Activated T-helper 2 cell treated with anti-CD3 and anti-CD28 coated beads, Interferon-gamma antibody, Interleukin-2, Interleukin-4, amounts not matched to agents 10 μg/mL and 5 μg/mL and 100 μg/mL, durations not matched to agents 14 hours and 24 hours and 36 hours (primary cell): Measurements from ENCODE around the gene RNPEP. TPM values are rescaled to one million over a fixed set of nuclear protein-coding genes. Genes with fewer than 3 reads are reported as not detected.
"Not testable (repeated sequence)": the region's sequence is repeated elsewhere in the genome, so short reads cannot be mapped to it uniquely, and the experiment has no call there.

Experiments used
- DNase-seq: peaks from one replicate; pipeline ENCODE4 v3.0.0; 2021; ENCODE audit warnings: low spot score
- H3K27ac Mint-ChIP-seq: one replicate; pipeline ENCODE4 v1.8.0; 2021; ENCODE audit warnings: mixed read lengths
- H3K27me3 Mint-ChIP-seq: one replicate; pipeline ENCODE4 v1.8.0; 2021; ENCODE audit warnings: low read depth, mixed read lengths
- H3K36me3 Mint-ChIP-seq: one replicate; pipeline ENCODE4 v1.8.0; 2021; ENCODE audit warnings: low read depth, mixed read lengths
- H3K4me1 Mint-ChIP-seq: one replicate; pipeline ENCODE4 v1.8.0; 2021; ENCODE audit warnings: low read depth, mixed read lengths
- H3K4me3 Mint-ChIP-seq: one replicate; pipeline ENCODE4 v1.8.0; 2021; ENCODE audit warnings: low read depth, mild to moderate bottlenecking, moderate library complexity, mixed read lengths
- H3K9me3 Mint-ChIP-seq: one replicate; pipeline ENCODE4 v1.8.0; 2021; ENCODE audit warnings: mixed read lengths
- intact Hi-C: fragments of 100-400 bp; cut with micrococcal nuclease; formaldehyde crosslinking; loops from one replicate; pipeline ENCODE4 v1.15.1; 2023
- total RNA-seq: library from RNA; stranded (reverse); gene quantifications from 2 replicates; pipeline ENCODE4 v1.2.3, GENCODE V29; 2022

RNPEP gene
- total RNA-seq, 1 donor from 2014 or later = 43.6 TPM

GRCh38 chr1:201945863-201946223 lies 36.6 kb upstream of the RNPEP start:
- H3K27me3 Mint-ChIP-seq = peaks cover 52% of the 10 kb centered on the region
- no peak overlapping the region for H3K27ac Mint-ChIP-seq
- no peaks in the 10 kb centered on the region for H3K36me3 Mint-ChIP-seq
- H3K9me3 Mint-ChIP-seq = no peaks in the 10 kb centered on the region
- no peak overlapping the region for H3K4me3 Mint-ChIP-seq
- peaks cover 4% of the 10 kb centered on the region for H3K4me1 Mint-ChIP-seq
- intact Hi-C loops = no loop called here
- no peak for DNase-seq

- DNase-seq = no peak
- Mint-ChIP-seq H3K4me3 (no peak within 1 kb of the TSS), H3K36me3 (no peaks in the 10 kb centered on the region), H3K9me3 (no peaks in the 10 kb centered on the region), H3K27me3 (peaks cover 52% of the 10 kb centered on the region), H3K4me1 (peaks cover 4% of the 10 kb centered on the region), H3K27ac (no peak within 1 kb of the TSS)
- intact Hi-C loops = no loop called here
Observed at GRCh38 chr1:201946224-201946908, 36.1 kb upstream of the RNPEP start, which contains the start of gene LMOD1. TSS of gene LMOD1 (minus strand) at chr1:201946548. CDS start at chr1:201946340, 208 bp downstream.

GRCh38 chr1:201947697-201948008 lies 34.8 kb upstream of the RNPEP start:
- no peaks in the 10 kb centered on the region for H3K9me3 Mint-ChIP-seq
- no peak overlapping the region for H3K4me3 Mint-ChIP-seq
- H3K27ac Mint-ChIP-seq = no peak overlapping the region
- intact Hi-C loops = no loop called here
- peaks cover 52% of the 10 kb centered on the region for H3K27me3 Mint-ChIP-seq
- H3K36me3 Mint-ChIP-seq = no peaks in the 10 kb centered on the region
- no peak for DNase-seq
- H3K4me1 Mint-ChIP-seq = peaks cover 4% of the 10 kb centered on the region

- Mint-ChIP-seq H3K4me3 (no peak overlapping the region), H3K4me1 (peaks cover 8% of the 10 kb centered on the region), H3K27ac (no peak overlapping the region), H3K27me3 (peaks cover 44% of the 10 kb centered on the region), H3K9me3 (no peaks in the 10 kb centered on the region), H3K36me3 (no peaks in the 10 kb centered on the region)
- intact Hi-C loops = no loop called here
- DNase-seq = no peak
Observed at GRCh38 chr1:201949491-201949890, 33.0 kb upstream of the RNPEP start.

GRCh38 chr1:201954263-201955008 lies 28.0 kb upstream of the RNPEP start:
- DNase-seq = no peak
- intact Hi-C loops = loop anchor here (1.0 kb wide), 3 partner anchors 29 to 125 kb away; partner anchors contain the start of gene IPO9
- H3K27ac Mint-ChIP-seq = peak overlapping the region; percentile 96
- H3K9me3 Mint-ChIP-seq = no peaks in the 10 kb centered on the region
- H3K4me3 Mint-ChIP-seq = peak overlapping the region; percentile 99
- H3K36me3 Mint-ChIP-seq = peaks cover 26% of the 10 kb centered on the region
- peaks cover 14% of the 10 kb centered on the region for H3K4me1 Mint-ChIP-seq
- peaks cover 2% of the 10 kb centered on the region for H3K27me3 Mint-ChIP-seq

- DNase-seq = peak; percentile 93
- intact Hi-C loops = loop anchor here (1.0 kb wide), 3 partner anchors 28 to 126 kb away; partner anchors contain the start of gene IPO9
- Mint-ChIP-seq H3K9me3 (no peaks in the 10 kb centered on the region), H3K27ac (peak within 1 kb of the TSS; percentile 96), H3K36me3 (peaks cover 27% of the 10 kb centered on the region), H3K27me3 (peaks cover 2% of the 10 kb centered on the region), H3K4me3 (peak within 1 kb of the TSS; percentile 99), H3K4me1 (peaks cover 14% of the 10 kb centered on the region)
Observed at GRCh38 chr1:201955009-201955728, 27.3 kb upstream of the RNPEP start, which contains the start of gene TIMM17A. TSS of gene TIMM17A (plus strand) at chr1:201955503. CDS start at chr1:201955527, 24 bp downstream.

- no peak for DNase-seq
- H3K4me1 Mint-ChIP-seq = peaks cover 14% of the 10 kb centered on the region
- peak overlapping the region; percentile 99 for H3K4me3 Mint-ChIP-seq
- H3K36me3 Mint-ChIP-seq = peaks cover 33% of the 10 kb centered on the region
- H3K27me3 Mint-ChIP-seq = no peaks in the 10 kb centered on the region
- intact Hi-C loops = loop anchor here (1.0 kb wide), 3 partner anchors 28 to 126 kb away; partner anchors contain the start of gene IPO9
- H3K9me3 Mint-ChIP-seq = no peaks in the 10 kb centered on the region
- H3K27ac Mint-ChIP-seq = peak overlapping the region; percentile 96
Observed at GRCh38 chr1:201955729-201956143, 26.7 kb upstream of the RNPEP start.

- Mint-ChIP-seq H3K27me3 (no peaks in the 10 kb centered on the region), H3K36me3 (peaks cover 44% of the 10 kb centered on the region), H3K27ac (no peak overlapping the region), H3K9me3 (no peaks in the 10 kb centered on the region), H3K4me3 (no peak overlapping the region), H3K4me1 (peaks cover 15% of the 10 kb centered on the region)
- DNase-seq = no peak
- intact Hi-C loops = no loop called here
Observed at GRCh38 chr1:201958348-201958747, 24.1 kb upstream of the RNPEP start.

- H3K9me3 Mint-ChIP-seq, DNase-seq, H3K4me1 Mint-ChIP-seq, H3K27ac Mint-ChIP-seq, intact Hi-C loops, H3K27me3 Mint-ChIP-seq, H3K4me3 Mint-ChIP-seq: not testable (repeated sequence)
- H3K36me3 Mint-ChIP-seq = peaks cover 54% of the 10 kb centered on the region
Observed at GRCh38 chr1:201962382-201962781, 20.1 kb upstream of the RNPEP start.

GRCh38 chr1:201964261-201964660 lies 18.2 kb upstream of the RNPEP start:
- H3K27ac Mint-ChIP-seq = no peak overlapping the region
- H3K27me3 Mint-ChIP-seq = no peaks in the 10 kb centered on the region
- DNase-seq = no peak
- H3K36me3 Mint-ChIP-seq = peaks cover 51% of the 10 kb centered on the region
- intact Hi-C loops = no loop called here
- peaks cover 2% of the 10 kb centered on the region for H3K4me1 Mint-ChIP-seq
- no peaks in the 10 kb centered on the region for H3K9me3 Mint-ChIP-seq
- no peak overlapping the region for H3K4me3 Mint-ChIP-seq

- H3K4me1 Mint-ChIP-seq = peaks cover 2% of the 10 kb centered on the region
- DNase-seq = no peak
- no peak overlapping the region for H3K4me3 Mint-ChIP-seq
- no peaks in the 10 kb centered on the region for H3K9me3 Mint-ChIP-seq
- no peak overlapping the region for H3K27ac Mint-ChIP-seq
- H3K36me3 Mint-ChIP-seq = peaks cover 61% of the 10 kb centered on the region
- no peaks in the 10 kb centered on the region for H3K27me3 Mint-ChIP-seq
- intact Hi-C loops = no loop called here
Observed at GRCh38 chr1:201966171-201966570, 16.3 kb upstream of the RNPEP start.

GRCh38 chr1:201968202-201968925 lies 14.1 kb upstream of the RNPEP start:
- no peaks in the 10 kb centered on the region for H3K9me3 Mint-ChIP-seq
- H3K4me3 Mint-ChIP-seq = no peak overlapping the region
- no peaks in the 10 kb centered on the region for H3K27me3 Mint-ChIP-seq
- intact Hi-C loops = no loop called here
- no peak overlapping the region for H3K27ac Mint-ChIP-seq
- H3K4me1 Mint-ChIP-seq = no peaks in the 10 kb centered on the region
- DNase-seq = no peak
- peaks cover 50% of the 10 kb centered on the region for H3K36me3 Mint-ChIP-seq
